ENCODE results near the gene GSN. TPM values are rescaled to one million over a fixed set of nuclear protein-coding genes. Genes with fewer than 3 reads are reported as not detected.

The GSN gene
- total RNA-seq, 1 experiment from 2014 or later: 43.4 TPM

- Histone ChIP-seq H3K27me3 (no peaks in the 10 kb centered on the region), H3K9me3 (replicated peaks) (no peaks in the 10 kb centered on the region), H3K4me1 (peaks cover 25% of the 10 kb centered on the region), H3K4me3 (no peak overlapping the region), H3K27ac (no peak overlapping the region), H3K36me3 (no peaks in the 10 kb centered on the region)
- no peak for DNase-seq
Observed at GRCh38 chr9:121237916-121238315, 30.0 kb upstream of the GSN start.

GRCh38 chr9:121239071-121239470, 28.9 kb upstream of the GSN start:
- Histone ChIP-seq H3K36me3 (no peaks in the 10 kb centered on the region), H3K4me1 (peaks cover 18% of the 10 kb centered on the region), H3K9me3 (replicated peaks) (0 out of 2 replicates have a peak, but pooled peaks cover 3% of the 10 kb centered on the region), H3K27ac (no peak overlapping the region), H3K4me3 (no peak overlapping the region), H3K27me3 (no peaks in the 10 kb centered on the region)
- no peak for DNase-seq

- Histone ChIP-seq H3K27me3 (no peaks in the 10 kb centered on the region), H3K4me1 (peaks cover 11% of the 10 kb centered on the region), H3K4me3 (no peak overlapping the region), H3K9me3 (replicated peaks) (0 out of 2 replicates have a peak, but pooled peaks cover 7% of the 10 kb centered on the region), H3K36me3 (no peaks in the 10 kb centered on the region), H3K27ac (no peak overlapping the region)
- DNase-seq: no peak
Observed at GRCh38 chr9:121239851-121240250, 28.1 kb upstream of the GSN start.

- Histone ChIP-seq H3K27me3 (no peaks in the 10 kb centered on the region), H3K9me3 (replicated peaks) (0 out of 2 replicates have a peak, but pooled peaks cover 7% of the 10 kb centered on the region), H3K4me1 (peaks cover 6% of the 10 kb centered on the region; the same call in 1 of the 2 replicates), H3K4me3 (no peak overlapping the region), H3K36me3 (no peaks in the 10 kb centered on the region), H3K27ac (no peak overlapping the region)
- no peak for DNase-seq
Observed at GRCh38 chr9:121240472-121241135, 27.4 kb upstream of the GSN start.

GRCh38 chr9:121242219-121242958, 25.6 kb upstream of the GSN start:
- H3K4me3 ChIP-seq: no peak overlapping the region
- DNase-seq: no peak
- H3K27me3 ChIP-seq: no peaks in the 10 kb centered on the region
- peaks cover 10% of the 10 kb centered on the region for H3K4me1 ChIP-seq
- no peaks in the 10 kb centered on the region for H3K36me3 ChIP-seq
- no peak overlapping the region for H3K27ac ChIP-seq
- H3K9me3 ChIP-seq (replicated peaks): 0 out of 2 replicates have a peak, but pooled peaks cover 7% of the 10 kb centered on the region

- no peaks in the 10 kb centered on the region for H3K36me3 ChIP-seq
- 0 out of 2 replicates have a peak, but pooled peaks cover 7% of the 10 kb centered on the region for H3K9me3 ChIP-seq (replicated peaks)
- H3K4me1 ChIP-seq: peaks cover 11% of the 10 kb centered on the region
- H3K27ac ChIP-seq: no peak overlapping the region
- no peaks in the 10 kb centered on the region for H3K27me3 ChIP-seq
- DNase-seq: no peak
- H3K4me3 ChIP-seq: no peak overlapping the region
Observed at GRCh38 chr9:121242959-121243346, 25.0 kb upstream of the GSN start.

- Histone ChIP-seq H3K27me3 (no peaks in the 10 kb centered on the region), H3K4me3 (no peak overlapping the region), H3K36me3 (no peaks in the 10 kb centered on the region), H3K9me3 (replicated peaks) (0 out of 2 replicates have a peak, but pooled peaks cover 7% of the 10 kb centered on the region), H3K27ac (no peak overlapping the region), H3K4me1 (peaks cover 4% of the 10 kb centered on the region; the same call in 1 of the 2 replicates)
- DNase-seq: no peak
Observed at GRCh38 chr9:121246821-121247561, 21.0 kb upstream of the GSN start.

GRCh38 chr9:121249563-121249962, 18.4 kb upstream of the GSN start:
- Histone ChIP-seq H3K27me3 (no peaks in the 10 kb centered on the region; the same call in 1 of the 2 replicates), H3K27ac (no peak overlapping the region), H3K36me3 (no peaks in the 10 kb centered on the region), H3K4me1 (peaks cover 4% of the 10 kb centered on the region; the same call in 1 of the 2 replicates), H3K9me3 (replicated peaks) (no peaks in the 10 kb centered on the region), H3K4me3 (no peak overlapping the region)
- DNase-seq: no peak

GRCh38 chr9:121252104-121252851, 15.7 kb upstream of the GSN start:
- H3K27me3 ChIP-seq: no peaks in the 10 kb centered on the region; the same call in 1 of the 2 replicates
- peaks cover 2% of the 10 kb centered on the region; the same call in 1 of the 2 replicates for H3K4me1 ChIP-seq
- H3K9me3 ChIP-seq (replicated peaks): no peaks in the 10 kb centered on the region
- no peaks in the 10 kb centered on the region for H3K36me3 ChIP-seq
- H3K27ac ChIP-seq: no peak overlapping the region
- H3K4me3 ChIP-seq: no peak overlapping the region
- no peak for DNase-seq

- Histone ChIP-seq H3K4me3 (no peak overlapping the region), H3K27ac (no peak overlapping the region), H3K4me1 (no peaks in the 10 kb centered on the region), H3K9me3 (replicated peaks) (no peaks in the 10 kb centered on the region), H3K36me3 (no peaks in the 10 kb centered on the region), H3K27me3 (no peaks in the 10 kb centered on the region; the same call in 1 of the 2 replicates)
- DNase-seq: no peak
Observed at GRCh38 chr9:121253162-121253561, 14.8 kb upstream of the GSN start.

- no peaks in the 10 kb centered on the region; the same call in 1 of the 2 replicates for H3K27me3 ChIP-seq
- H3K36me3 ChIP-seq: no peaks in the 10 kb centered on the region
- no peak overlapping the region for H3K4me3 ChIP-seq
- DNase-seq: no peak
- H3K9me3 ChIP-seq (replicated peaks): no peaks in the 10 kb centered on the region
- H3K4me1 ChIP-seq: no peaks in the 10 kb centered on the region
- no peak overlapping the region for H3K27ac ChIP-seq
Observed at GRCh38 chr9:121253821-121254501, 14.0 kb upstream of the GSN start.

GRCh38 chr9:121259498-121259897, 8.5 kb upstream of the GSN start:
- Histone ChIP-seq H3K4me3 (no peak overlapping the region), H3K9me3 (replicated peaks) (no peaks in the 10 kb centered on the region), H3K27me3 (no peaks in the 10 kb centered on the region; the same call in 1 of the 2 replicates), H3K36me3 (no peaks in the 10 kb centered on the region), H3K27ac (no peak overlapping the region), H3K4me1 (peaks cover 32% of the 10 kb centered on the region)
- DNase-seq: no peak

- no peak overlapping the region for H3K27ac ChIP-seq
- no peaks in the 10 kb centered on the region for H3K9me3 ChIP-seq (replicated peaks)
- no peak for DNase-seq
- peaks cover 32% of the 10 kb centered on the region for H3K4me1 ChIP-seq
- no peak overlapping the region for H3K4me3 ChIP-seq
- H3K27me3 ChIP-seq: no peaks in the 10 kb centered on the region; the same call in 1 of the 2 replicates
- no peaks in the 10 kb centered on the region for H3K36me3 ChIP-seq
Observed at GRCh38 chr9:121259935-121260334, 8.0 kb upstream of the GSN start.

All from SJCRH30 (cell line).